Brain microvascular endothelial cell (primary cell): ENCODE data around the gene SSPN.

Source experiments
- DNase-seq: peaks from one replicate; pipeline ENCODE4 v3.0.0-alpha.2; 2020
- H3K27ac ChIP-seq: fragments of 250-450 bp; sonication (Bioruptor Pico); 2 replicates; pipeline ENCODE4 v1.5.1; 2020; ENCODE audit warnings: mild to moderate bottlenecking, moderate library complexity
- H3K27me3 ChIP-seq: fragments of 250-450 bp; sonication (Bioruptor Pico); replicated peaks from 2 replicates; pipeline ENCODE4 v1.5.1; 2020; ENCODE audit warnings: mild to moderate bottlenecking
- H3K36me3 ChIP-seq: fragments of 250-450 bp; sonication (Bioruptor Pico); replicated peaks from 2 replicates; pipeline ENCODE4 v1.5.1; 2020; ENCODE audit warnings: mild to moderate bottlenecking
- H3K4me3 ChIP-seq: 2 replicates; pipeline ENCODE4 v1.5.1; 2011; ENCODE audit warnings: low read depth, mild to moderate bottlenecking, control low read depth, low read length, moderate library complexity
- in situ Hi-C: cut with HindIII; loops from 2 replicates; pipeline ENCODE4 v1.10.0; 2017; ENCODE audit warnings: low sequenced_read_pairs, low pct_ligation_motif_present
- TF ChIP-seq, protein P1 (sequence below): IDR thresholded peaks from 2 replicates; pipeline ENCODE4 v1.5.1; 2011; ENCODE audit warnings: low read depth, mild to moderate bottlenecking, moderate library complexity, low read length, control low read depth, inconsistent platforms; ENCODE audit errors: missing control alignments

SSPN gene

GRCh38 chr12:26177283-26177682 lies 18.1 kb upstream of the SSPN start:
- in situ Hi-C loops = no loop called here
- H3K27ac ChIP-seq = no peak overlapping the region
- DNase-seq = no peak
- TF ChIP-seq, protein P1, sequence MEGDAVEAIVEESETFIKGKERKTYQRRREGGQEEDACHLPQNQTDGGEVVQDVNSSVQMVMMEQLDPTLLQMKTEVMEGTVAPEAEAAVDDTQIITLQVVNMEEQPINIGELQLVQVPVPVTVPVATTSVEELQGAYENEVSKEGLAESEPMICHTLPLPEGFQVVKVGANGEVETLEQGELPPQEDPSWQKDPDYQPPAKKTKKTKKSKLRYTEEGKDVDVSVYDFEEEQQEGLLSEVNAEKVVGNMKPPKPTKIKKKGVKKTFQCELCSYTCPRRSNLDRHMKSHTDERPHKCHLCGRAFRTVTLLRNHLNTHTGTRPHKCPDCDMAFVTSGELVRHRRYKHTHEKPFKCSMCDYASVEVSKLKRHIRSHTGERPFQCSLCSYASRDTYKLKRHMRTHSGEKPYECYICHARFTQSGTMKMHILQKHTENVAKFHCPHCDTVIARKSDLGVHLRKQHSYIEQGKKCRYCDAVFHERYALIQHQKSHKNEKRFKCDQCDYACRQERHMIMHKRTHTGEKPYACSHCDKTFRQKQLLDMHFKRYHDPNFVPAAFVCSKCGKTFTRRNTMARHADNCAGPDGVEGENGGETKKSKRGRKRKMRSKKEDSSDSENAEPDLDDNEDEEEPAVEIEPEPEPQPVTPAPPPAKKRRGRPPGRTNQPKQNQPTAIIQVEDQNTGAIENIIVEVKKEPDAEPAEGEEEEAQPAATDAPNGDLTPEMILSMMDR = no peak
- no peaks in the 10 kb centered on the region for H3K27me3 ChIP-seq
- H3K4me3 ChIP-seq = no peak overlapping the region
- no peaks in the 10 kb centered on the region for H3K36me3 ChIP-seq

GRCh38 chr12:26179826-26180225 lies 15.5 kb upstream of the SSPN start:
- H3K27me3 ChIP-seq = no peaks in the 10 kb centered on the region
- in situ Hi-C loops = no loop called here

GRCh38 chr12:26182377-26182776 lies 13.0 kb upstream of the SSPN start:
- Histone ChIP-seq H3K4me3 (no peak overlapping the region), H3K27ac (no peak overlapping the region), H3K27me3 (no peaks in the 10 kb centered on the region), H3K36me3 (no peaks in the 10 kb centered on the region)
- TF ChIP-seq, protein P1 = no peak
- no peak for DNase-seq
- in situ Hi-C loops = no loop called here

More at GRCh38 chr12:26179826-26180225, 15.5 kb upstream of the SSPN start:
- no peak for DNase-seq
- no peak overlapping the region for H3K27ac ChIP-seq
- no peaks in the 10 kb centered on the region for H3K36me3 ChIP-seq
- TF ChIP-seq, protein P1 = no peak
- no peak overlapping the region for H3K4me3 ChIP-seq

DNA sequence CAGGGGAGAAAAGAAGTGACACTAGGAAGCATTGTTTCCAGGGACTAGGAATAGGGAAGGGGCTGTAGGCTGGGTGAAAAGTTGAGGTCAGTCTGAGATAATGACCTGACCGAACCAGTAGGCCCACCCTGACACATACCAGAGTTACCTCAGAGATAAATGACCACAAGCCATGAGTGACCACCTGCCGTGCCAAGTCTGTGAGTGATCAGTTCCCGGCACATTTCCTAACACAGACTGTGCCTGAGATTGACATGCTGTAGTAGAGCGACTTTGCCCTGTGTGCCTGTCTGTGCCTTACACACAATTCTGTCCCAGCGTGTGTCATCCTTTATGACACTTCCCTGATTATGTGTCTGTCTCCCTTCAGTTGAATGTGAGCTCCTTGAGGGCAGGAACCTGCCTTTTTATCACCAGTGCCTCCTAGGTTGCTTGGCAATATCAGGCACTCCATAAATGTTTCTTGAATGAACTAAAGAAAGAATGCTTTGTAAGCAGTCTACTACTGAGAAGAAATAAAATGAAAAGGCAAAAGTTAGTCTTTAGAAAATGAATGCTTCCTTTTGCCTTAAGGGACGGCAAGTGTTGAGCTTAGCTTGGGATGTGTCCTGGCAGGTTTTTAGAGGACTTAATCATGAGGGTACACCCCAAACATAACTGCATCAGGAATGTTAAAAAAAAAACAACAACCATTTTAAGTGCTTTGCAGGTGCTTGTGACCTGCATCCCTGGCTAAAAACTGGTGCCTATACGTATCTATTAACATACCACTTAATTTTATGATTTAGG lies 9.6 kb upstream of the SSPN start:
- DNase-seq = no peak
- Histone ChIP-seq H3K27ac (no peak overlapping the region), H3K36me3 (no peaks in the 10 kb centered on the region), H3K4me3 (no peak overlapping the region), H3K27me3 (no peaks in the 10 kb centered on the region)
- in situ Hi-C loops = no loop called here
- TF ChIP-seq, protein P1 = no peak

DNA sequence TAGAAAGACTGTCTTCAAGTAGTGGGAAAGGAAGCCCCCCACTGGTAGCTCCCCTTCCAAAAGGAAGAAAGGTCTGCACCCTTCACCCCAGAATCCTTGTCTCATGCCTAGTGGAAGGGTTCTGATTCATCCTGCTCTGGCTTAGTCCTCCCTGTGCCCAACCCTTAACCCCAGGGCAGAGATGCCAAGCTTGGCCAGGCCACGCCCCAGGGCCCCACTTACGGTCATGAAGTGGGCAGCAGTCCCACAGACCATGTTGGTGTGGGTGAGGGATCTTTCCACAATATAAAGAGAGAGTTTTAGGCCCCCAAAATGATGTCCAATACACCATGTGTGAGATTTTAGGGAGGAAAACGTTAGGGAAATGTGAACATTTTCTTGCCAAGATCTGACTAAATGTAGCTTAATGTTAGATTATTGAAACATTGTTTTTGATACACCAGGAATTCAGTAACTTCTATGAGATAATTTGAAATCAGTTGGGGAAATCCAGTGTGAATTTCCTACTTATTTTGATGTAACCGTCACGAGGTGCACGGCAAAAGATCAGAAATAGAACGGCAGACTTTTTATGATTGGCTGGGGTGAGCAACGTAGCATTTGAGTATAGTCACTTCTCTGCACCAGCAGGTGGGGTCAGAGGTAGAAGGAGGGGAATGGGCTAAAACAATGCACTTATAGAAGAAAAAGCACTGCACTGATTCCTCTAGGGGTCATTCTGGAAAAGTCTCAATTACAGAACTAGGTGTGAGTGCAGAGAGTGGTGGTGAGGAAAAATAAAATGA lies 8.2 kb upstream of the SSPN start:
- Histone ChIP-seq H3K4me3 (no peak overlapping the region), H3K36me3 (no peaks in the 10 kb centered on the region), H3K27me3 (no peaks in the 10 kb centered on the region), H3K27ac (no peak overlapping the region)
- in situ Hi-C loops = no loop called here
- no peak for DNase-seq
- TF ChIP-seq, protein P1 = no peak
